HG02623 (cell line): ENCODE results near the gene BMP7.

Experiments used
- ATAC-seq: cut with Tn5 transposase; IDR thresholded peaks from one replicate; pipeline ENCODE4 v1.9.1; 2021; ENCODE audit warnings: moderate library complexity; ENCODE audit not compliant: unreplicated experiment

The BMP7 gene

GRCh38 chr20:57156011-57156729 lies 110.3 kb downstream of the BMP7 start:
- ATAC-seq = no peak

DNA sequence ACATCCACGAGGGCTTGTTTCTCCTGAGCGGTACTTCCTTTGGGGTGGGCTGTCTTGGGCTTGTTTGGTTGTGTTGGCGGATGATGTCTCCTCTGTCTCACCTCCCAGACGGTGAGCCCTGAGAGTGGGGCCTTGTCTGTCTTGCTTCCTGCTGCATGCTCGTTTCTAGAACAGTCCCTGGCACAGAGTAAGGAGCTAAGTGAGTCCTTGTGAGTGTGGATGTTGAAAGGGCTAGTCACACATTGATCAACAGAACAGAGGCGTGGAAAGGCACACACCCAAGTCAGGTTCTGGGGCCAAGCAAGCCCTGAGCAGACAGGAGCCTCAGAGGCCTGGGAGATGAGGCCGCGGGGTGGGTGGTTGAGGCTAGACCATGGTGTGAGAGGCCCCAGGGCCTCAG lies 111.0 kb downstream of the BMP7 start:
- ATAC-seq = no peak

DNA sequence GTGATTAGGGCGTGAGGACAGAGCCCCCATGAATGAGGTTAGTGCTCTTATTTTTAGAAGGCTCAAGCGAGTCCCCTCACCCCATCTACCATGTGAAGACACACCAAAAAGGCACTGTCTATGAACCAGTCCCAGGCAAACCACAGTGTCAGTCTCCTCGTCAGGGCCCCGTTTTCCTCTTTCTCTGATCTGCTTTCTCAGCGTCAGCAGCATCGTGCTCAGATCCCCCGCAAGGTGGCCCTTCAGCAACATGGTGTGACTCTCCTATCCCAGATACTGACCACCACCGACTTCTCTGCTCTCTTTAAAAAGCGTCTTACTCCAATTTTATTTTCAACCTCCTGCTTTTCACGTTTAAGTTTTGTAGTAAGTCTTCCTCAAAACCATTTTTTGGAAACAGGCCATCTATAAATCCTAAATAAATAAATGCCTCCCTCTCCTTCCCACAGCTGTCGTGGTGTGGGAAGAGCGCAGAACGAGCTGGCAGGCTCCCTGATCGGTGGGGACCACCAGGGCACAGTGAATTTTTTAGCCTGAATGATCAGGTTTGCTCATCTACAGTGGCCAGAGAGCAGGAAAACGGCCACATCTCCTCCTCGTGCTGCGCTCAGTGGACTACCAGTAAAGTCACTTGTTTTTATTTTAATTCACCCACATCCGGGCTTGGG lies 113.1 kb downstream of the BMP7 start:
- no peak for ATAC-seq

- ATAC-seq = no peak
Observed at GRCh38 chr20:57152557-57152956, 113.9 kb downstream of the BMP7 start.

DNA sequence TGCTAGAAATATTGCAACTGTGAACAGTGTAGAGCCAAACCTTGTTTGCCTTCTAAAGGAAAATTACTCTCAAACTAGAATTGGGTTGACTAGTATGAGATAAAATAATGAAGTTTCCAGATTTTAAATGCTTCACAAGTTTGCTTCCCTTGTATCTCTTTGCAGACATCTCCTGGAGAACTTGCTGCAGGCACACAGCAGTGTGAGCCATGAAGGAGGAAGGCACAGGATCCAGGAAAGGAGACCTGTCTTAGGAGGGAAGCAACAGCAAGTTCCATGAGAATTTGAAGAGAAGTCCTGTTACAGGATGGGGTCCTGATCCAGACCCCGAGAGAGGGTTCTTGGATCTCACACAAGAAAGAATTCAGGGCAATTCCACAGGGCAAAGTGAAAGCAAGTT lies 115.9 kb downstream of the BMP7 start:
- ATAC-seq = no peak

DNA sequence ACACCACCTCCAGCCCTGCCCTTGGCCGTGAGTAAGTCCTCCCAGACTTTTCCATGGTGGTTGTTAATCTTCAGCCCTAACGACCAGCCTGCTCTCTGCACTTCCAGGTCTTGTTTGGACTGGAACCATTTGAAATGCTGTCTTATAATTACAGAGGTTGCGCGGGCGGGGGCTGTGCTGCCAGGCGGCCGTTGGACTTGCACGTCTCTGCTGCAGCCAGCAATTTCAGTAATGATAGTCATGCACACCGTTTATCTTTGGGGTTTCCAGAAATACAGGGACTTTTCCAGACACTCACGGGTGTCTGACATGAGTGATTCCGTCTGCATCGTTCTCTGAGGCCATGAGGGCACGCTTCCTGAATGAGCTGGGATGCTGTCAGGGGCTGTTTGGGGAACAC lies 118.2 kb downstream of the BMP7 start:
- ATAC-seq = no peak

DNA sequence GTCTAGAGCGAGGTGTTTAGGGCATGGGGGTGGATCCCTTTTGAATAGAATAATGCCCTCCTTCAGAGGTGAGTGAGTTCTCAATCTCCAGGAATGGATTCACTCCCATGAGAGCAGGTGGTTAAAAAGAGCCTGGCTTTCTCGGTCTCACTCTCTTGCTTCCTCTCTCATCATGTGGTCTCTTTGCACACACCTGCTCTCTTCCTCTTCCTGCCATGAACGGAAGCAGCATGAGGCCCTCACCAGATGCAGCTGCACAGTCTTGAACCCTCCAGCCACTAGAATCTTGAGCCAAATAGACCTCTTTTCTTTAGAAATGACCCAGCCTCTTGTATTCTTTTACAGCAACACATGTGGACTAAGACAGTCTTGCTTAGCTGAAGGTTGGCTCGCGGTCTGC lies 119.3 kb downstream of the BMP7 start:
- no peak for ATAC-seq

- no peak for ATAC-seq
Observed at GRCh38 chr20:57146155-57146554, 120.3 kb downstream of the BMP7 start.

GRCh38 chr20:57145089-57145631 lies 121.3 kb downstream of the BMP7 start:
- ATAC-seq = no peak

DNA sequence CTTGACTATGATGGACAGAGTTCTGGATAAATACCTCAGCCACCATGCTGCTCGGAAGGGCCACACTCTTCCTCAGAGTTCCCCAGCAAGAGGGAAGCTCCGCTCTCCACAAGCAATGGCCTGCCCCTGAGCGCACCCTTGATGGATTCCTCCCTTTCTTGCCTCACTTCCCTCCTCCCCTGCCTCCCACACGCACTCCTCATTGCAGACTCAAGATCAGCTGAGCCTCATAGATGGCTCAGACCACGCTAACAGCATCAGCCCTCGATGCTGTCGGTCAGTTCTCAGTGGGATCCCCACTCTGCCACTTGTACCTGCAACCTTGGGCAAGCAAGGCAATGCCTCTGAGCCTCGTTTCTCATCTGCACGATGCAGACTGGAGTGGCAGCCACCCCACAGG lies 123.3 kb downstream of the BMP7 start:
- no peak for ATAC-seq

DNA sequence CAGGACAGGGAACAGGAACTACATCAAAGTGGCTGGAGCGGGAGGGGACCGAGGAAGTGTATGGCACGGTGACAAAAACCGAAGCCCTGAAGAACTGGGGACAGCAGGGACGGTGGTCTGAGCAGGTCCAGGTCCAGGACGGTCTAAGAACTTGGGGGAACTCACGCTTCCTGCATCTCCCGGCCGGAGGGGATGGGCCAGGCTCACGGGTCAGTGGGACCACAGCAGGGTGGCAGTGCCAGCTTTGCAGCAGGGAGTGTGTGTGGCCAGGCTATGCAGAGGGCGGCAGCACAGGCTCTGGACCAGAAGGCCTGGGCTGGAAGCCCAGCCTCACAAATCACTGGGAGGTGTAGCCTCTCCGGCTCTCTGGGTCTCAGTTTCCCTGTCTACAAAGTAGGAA lies 123.8 kb downstream of the BMP7 start:
- ATAC-seq = no peak

GRCh38 chr20:57141492-57141891 lies 124.9 kb downstream of the BMP7 start:
- no peak for ATAC-seq

- no peak for ATAC-seq
Observed at GRCh38 chr20:57140416-57140965, 126.0 kb downstream of the BMP7 start.

- ATAC-seq = no peak
Observed at GRCh38 chr20:57139342-57140093, 126.9 kb downstream of the BMP7 start.

DNA sequence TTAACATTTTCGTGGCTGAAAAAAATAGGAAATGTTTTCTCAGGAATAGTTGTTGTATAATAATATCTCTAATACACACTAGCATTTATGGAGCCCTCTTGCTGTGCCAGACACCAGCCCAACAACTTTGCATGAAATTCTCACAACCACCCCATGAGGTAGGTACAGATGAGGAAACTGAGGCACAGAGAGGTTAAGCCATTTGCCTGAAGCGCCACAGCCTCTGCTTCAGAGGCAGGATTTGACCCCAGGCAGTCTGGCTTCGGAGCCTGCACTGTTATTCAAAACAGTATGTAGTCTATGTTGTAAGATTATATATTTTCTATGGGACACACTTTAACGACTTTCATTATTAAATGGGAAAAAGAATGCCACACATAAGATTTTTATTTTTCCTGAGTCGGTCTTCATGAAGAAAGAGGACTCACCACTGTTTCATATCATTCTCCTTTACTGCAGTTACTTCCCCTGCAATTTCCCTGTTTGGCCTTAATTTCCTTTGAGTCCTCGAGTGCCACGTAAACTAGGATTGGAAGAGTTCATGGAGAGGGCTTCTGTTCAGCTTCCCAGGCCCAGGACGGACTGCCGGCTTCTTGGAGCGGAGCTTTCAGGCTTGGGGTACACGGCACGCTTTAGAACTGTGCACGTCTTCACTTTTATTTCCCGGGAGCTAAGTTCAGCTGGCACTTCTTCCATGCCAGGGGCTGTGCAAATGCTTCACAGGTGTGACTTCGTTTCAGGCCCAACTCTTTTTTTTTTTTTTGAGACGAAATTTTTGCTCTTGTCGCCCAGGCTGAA lies 128.0 kb downstream of the BMP7 start:
- ATAC-seq = no peak

DNA sequence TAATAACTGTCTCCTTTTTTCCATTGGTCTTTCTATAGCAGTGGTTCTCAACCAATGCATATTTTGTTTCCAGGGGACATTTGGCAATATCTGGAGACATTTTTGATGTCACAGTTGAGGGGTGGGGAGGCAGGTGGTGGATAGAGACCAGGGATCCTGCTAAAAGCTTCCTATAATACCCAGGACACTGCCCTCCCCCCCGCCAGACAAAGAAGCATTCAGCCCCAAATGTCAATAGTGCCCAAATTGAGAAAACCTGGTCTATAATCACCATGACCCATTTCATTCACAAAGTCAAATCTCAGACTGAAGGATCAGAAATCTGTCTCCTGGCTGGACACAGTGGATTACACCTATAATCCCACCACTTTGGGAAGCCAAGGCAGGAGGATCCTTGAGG lies 128.8 kb downstream of the BMP7 start:
- ATAC-seq = no peak

GRCh38 chr20:57136734-57137133 lies 129.7 kb downstream of the BMP7 start:
- ATAC-seq = no peak

DNA sequence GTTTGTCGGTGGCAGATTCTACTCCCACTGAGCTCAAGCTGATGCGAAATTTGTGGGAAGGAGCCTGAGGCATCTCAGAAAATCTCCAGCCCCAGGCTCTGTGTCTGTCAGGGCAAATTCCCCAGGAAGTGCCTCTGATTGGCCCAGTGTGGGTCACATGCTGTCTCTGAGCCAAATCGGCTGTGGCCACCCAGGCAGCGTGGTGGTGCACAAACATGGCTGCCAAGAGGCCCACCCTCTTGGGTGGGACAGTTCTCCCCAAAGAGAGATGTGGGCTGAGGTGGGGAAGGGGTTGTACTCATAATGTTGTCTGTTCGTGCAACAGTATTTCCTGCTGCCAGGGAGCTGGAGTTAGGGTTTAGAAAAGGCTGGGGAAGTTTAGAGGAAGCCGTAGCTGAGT lies 130.6 kb downstream of the BMP7 start:
- no peak for ATAC-seq

- no peak for ATAC-seq
Observed at GRCh38 chr20:57134804-57135203, 131.6 kb downstream of the BMP7 start.

GRCh38 chr20:57133926-57134650 lies 132.4 kb downstream of the BMP7 start:
- no peak for ATAC-seq
